Muscle of leg (tissue), 11 donors: ENCODE data around the gene APOM. TPM values are rescaled to one million over a fixed set of nuclear protein-coding genes. Genes with fewer than 3 reads are reported as not detected.

Source experiments
- DNase-seq: peaks from one replicate; pipeline ENCODE4 v3.0.0; 2013
- H3K27ac ChIP-seq: one replicate; pipeline ENCODE4 v1.5.1; 2013; ENCODE audit warnings: mild to moderate bottlenecking, low read length, control low read depth
- H3K27me3 ChIP-seq: one replicate; pipeline ENCODE4 v1.6.1; 2013; ENCODE audit warnings: low read length; ENCODE audit not compliant: control insufficient read depth, insufficient read depth
- H3K36me3 ChIP-seq: one replicate; pipeline ENCODE4 v1.6.1; 2013; ENCODE audit warnings: low read length; ENCODE audit not compliant: control insufficient read depth, insufficient read depth
- H3K4me1 ChIP-seq: one replicate; pipeline ENCODE4 v1.6.1; 2013; ENCODE audit warnings: low read length; ENCODE audit not compliant: control insufficient read depth, insufficient read depth
- H3K4me3 ChIP-seq: one replicate; pipeline ENCODE4 v1.5.1; 2013; ENCODE audit warnings: low read length, control low read depth
- H3K9me3 ChIP-seq: replicated peaks from 2 replicates; pipeline ENCODE4 v1.6.1; 2013; ENCODE audit warnings: low read depth, low read length; ENCODE audit not compliant: control insufficient read depth
- WGBS: methylation state at CpG from one replicate; pipeline ENCODE4 v1.1.5; 2013; ENCODE audit warnings: missing lambda C conversion rate; ENCODE audit not compliant: insufficient coverage; 5-methylcytosine and 5-hydroxymethylcytosine counted together
- polyA plus RNA-seq, 8 donors: library from polyadenylated mRNA; unstranded; fragments of 120-200 nt; gene quantifications; one replicate each; pipeline versions ENCODE4 v1.2.1 to v1.2.3, GENCODE V29; 2013; ENCODE audit warnings: inconsistent platforms in 1 of 8, low replicate concordance in 1 of 8; ENCODE audit not compliant: insufficient read length in 8 of 8, insufficient read depth in 1 of 8
- total RNA-seq: library from RNA; stranded (reverse); fragments of 120-200 nt; gene quantifications from one replicate; pipeline ENCODE4 v1.2.4, GENCODE V29; 2013

APOM gene
- total and polyA plus RNA-seq, 9 donors: 2.6 to 8.5 (median 4.1) TPM

DNA sequence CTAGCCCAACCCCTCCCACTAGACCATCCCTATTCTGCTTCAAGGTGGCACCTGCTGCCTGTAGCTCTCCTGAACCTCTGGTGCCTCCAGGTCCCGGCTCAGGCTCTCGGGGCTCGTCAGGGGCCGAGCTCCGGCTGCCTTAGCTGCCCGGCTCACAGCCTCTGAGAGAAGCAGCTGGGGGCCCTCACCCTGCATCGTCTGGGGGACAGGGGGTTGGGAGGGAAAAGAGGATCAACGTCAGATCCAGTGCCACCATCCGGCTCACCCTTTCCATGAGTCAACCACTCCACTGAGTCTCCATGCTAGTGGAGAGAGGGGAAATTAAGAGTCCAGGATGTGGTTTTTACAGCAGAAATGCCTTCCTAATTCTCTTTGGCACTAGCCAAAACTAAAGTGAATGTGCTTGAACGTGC is 16.2 kb upstream of the APOM start:
- peak overlapping the region; percentile 13 for H3K27ac ChIP-seq
- H3K4me3 ChIP-seq: no peak overlapping the region
- WGBS: no CpG with 5 or more reads among the region's 10 CpGs
- no peaks in the 10 kb centered on the region for H3K9me3 ChIP-seq
- DNase-seq: no peak
- H3K4me1 ChIP-seq: peaks cover 12% of the 10 kb centered on the region
- H3K36me3 ChIP-seq: peaks cover 92% of the 10 kb centered on the region
- H3K27me3 ChIP-seq: no peaks in the 10 kb centered on the region

DNA sequence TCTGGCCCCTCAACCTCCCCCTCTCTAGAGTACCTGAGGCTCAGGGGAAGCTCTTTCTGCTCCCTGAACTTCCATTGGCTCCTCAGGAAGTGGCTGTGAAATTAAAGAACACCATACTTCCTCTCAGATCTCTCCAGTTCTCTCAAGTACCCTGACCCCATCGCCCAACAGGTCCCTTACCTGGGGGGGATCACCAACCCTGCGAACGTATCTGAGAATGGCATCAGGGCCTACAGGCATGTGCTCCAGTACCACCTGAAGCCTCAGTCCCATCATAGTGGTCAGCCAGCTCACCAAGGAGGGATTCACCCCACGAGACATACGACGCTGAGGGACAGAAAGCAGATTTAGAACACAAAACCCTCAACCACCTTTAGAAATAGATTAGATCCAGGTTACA is 15.1 kb upstream of the APOM start:
- Histone ChIP-seq H3K27me3 (no peaks in the 10 kb centered on the region), H3K4me3 (no peak overlapping the region), H3K4me1 (peaks cover 12% of the 10 kb centered on the region), H3K27ac (no peak overlapping the region), H3K36me3 (peaks cover 90% of the 10 kb centered on the region), H3K9me3 (no peaks in the 10 kb centered on the region)
- DNase-seq: no peak
- WGBS: 89% methylated on average over 3 of the region's 6 CpGs

DNA sequence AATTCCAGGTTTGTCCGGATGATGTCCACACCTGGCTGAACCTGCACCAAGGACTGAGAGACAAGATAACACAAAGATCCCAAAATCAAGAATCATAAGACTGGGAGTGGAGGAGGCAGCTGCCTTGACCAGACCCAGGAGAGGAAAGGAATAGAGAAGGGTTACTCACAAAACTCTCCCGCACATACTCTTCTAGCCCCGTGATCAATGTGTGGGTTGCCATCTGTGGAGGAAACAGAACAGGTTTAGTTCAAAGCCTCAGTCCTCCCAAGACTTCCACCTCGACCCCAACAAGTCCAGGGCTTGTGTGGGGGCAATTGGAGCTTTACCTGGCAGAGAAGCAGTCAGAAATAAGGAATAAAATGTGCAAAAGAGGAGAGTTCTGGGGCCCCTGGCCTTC is 14.3 kb upstream of the APOM start:
- Histone ChIP-seq H3K36me3 (peaks cover 90% of the 10 kb centered on the region), H3K27ac (no peak overlapping the region), H3K4me3 (no peak overlapping the region), H3K4me1 (peaks cover 12% of the 10 kb centered on the region), H3K27me3 (no peaks in the 10 kb centered on the region), H3K9me3 (no peaks in the 10 kb centered on the region)
- WGBS: no CpG with 5 or more reads among the region's 4 CpGs
- no peak for DNase-seq

DNA sequence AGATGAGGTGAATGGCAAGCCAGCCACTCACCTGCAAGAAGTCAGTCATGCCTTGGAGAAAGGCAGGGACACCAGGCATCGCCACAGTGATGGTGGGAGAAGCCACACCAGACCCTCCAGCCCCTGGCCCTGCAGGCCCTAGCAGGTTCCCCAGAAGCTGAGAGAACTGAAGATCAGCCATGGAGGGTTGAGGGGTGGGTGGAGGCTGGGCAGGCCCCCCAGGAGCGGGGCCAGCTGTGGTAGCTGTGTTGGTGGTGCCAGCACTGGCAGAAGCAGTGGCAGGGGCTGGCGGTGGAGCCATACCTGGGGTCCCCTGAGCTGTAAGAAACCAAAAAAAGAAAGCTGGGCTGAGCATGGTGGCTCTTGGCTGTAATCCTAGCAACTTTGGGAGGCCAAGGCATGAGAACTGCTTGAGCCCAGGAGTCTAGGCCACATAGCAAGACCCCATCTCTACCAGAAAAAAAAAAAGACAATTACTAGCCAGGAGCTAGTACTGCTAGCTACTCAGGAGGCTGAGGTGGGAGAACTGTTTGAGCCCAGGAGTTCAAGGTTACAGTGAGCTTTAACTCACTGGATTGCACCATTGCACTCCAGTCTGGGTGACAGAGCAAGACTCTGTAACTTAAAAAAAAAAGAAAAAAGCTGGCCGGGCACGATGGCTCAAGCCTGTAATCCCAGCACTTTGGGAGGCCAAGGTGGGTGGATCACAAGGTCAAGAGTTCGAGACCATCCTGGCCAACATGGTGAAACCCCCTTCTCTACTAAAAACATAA is 12.7 kb upstream of the APOM start:
- H3K9me3 ChIP-seq: no peaks in the 10 kb centered on the region
- no peak for DNase-seq
- 95% methylated on average over 2 of the region's 6 CpGs for WGBS
- no peak overlapping the region for H3K4me3 ChIP-seq
- H3K36me3 ChIP-seq: peaks cover 88% of the 10 kb centered on the region
- no peak overlapping the region for H3K27ac ChIP-seq
- H3K27me3 ChIP-seq: no peaks in the 10 kb centered on the region
- peaks cover 4% of the 10 kb centered on the region for H3K4me1 ChIP-seq

DNA sequence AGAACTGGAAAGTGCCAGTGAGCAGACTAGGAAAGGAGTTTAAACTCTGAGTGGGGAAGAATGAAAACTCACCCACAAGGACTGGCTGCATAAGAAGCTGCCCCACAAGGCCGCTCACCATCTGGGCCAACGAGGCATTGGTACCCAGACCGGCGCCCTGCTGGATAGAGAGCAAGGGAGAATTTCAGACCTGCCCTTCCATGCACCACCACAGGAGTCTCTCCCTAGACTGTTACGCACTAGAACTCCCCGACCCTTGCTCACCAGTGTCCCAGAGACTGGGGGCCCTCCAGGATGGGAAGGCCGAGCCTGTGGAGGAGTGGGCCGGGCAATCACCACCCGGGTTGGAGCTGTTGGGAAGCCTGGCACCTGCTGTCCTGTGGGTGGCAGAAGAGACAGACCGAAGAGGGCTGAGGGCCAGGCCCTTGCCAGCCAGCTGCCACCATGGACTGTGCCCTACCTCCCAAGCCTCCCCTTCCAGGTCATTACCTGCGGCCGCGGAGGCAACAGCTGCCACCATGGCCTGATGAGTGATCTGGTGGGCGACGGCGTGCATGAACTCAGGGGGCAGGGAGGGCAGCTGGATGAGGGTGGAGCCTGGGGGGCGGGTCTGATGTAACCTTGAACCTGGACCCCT is 11.8 kb upstream of the APOM start:
- 96% methylated on average over 10 of the region's 17 CpGs for WGBS
- Histone ChIP-seq H3K9me3 (no peaks in the 10 kb centered on the region), H3K27me3 (no peaks in the 10 kb centered on the region), H3K27ac (no peak overlapping the region), H3K36me3 (peaks cover 93% of the 10 kb centered on the region), H3K4me3 (no peak overlapping the region), H3K4me1 (peaks cover 4% of the 10 kb centered on the region)
- DNase-seq: no peak

DNA sequence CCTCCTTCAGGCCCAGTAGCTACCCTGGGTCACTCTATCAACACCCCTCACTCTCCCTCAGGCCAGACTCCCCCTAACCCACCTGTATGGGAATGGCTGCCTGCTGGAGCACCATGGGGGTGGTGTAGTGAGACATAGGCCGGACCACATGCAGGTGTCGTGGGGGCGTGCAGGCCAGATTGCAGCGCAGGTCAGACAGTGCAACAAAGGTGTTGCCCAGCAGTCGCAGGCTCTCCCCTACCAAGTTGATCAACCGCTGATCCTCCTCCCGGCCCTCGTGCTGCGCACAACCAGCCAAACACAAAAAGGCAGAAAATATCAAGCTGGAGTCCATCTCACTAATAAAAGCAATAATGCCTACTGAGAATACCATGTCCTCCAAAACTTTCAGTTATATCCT is 10.4 kb upstream of the APOM start:
- Histone ChIP-seq H3K9me3 (no peaks in the 10 kb centered on the region), H3K4me3 (no peak overlapping the region), H3K27me3 (no peaks in the 10 kb centered on the region), H3K36me3 (peaks cover 89% of the 10 kb centered on the region), H3K27ac (no peak overlapping the region), H3K4me1 (no peaks in the 10 kb centered on the region)
- 96% methylated on average over 8 of the region's 9 CpGs for WGBS
- no peak for DNase-seq

DNA sequence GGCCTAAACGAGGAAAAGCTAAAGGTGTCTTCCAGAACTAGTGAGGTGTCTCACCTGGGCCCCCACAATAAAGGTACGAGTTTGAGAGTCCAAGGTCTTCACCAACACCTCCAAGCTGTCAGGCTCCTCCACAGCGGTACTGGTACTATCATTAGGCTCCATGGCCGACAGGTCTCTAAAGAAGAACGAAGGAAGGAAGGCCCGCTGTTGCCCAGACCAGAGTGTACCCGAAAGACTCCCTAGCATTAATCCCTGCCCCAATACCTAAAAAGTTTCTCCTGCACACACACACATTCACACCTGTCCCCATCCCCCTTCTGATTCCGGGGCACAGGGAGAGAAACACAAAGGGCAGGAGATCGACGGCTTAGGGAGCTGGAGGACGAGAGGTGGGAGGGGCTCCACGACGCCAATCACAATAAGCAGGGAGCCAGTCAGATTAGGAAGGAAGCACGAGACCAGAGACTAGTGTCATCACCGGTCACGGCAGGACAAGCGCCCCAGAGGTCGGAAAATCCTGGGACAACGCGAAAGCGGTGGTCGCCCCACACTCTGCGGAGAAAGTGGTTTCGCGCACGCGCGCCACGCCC is 4.0 kb upstream of the APOM start:
- Histone ChIP-seq H3K27me3 (no peaks in the 10 kb centered on the region), H3K4me3 (peak overlapping the region; percentile 94), H3K9me3 (no peaks in the 10 kb centered on the region), H3K4me1 (peaks cover 17% of the 10 kb centered on the region), H3K27ac (peak overlapping the region; percentile 100), H3K36me3 (peaks cover 41% of the 10 kb centered on the region)
- WGBS: 0% methylated on average over 24 of the region's 29 CpGs
- DNase-seq: peak; percentile 93

DNA sequence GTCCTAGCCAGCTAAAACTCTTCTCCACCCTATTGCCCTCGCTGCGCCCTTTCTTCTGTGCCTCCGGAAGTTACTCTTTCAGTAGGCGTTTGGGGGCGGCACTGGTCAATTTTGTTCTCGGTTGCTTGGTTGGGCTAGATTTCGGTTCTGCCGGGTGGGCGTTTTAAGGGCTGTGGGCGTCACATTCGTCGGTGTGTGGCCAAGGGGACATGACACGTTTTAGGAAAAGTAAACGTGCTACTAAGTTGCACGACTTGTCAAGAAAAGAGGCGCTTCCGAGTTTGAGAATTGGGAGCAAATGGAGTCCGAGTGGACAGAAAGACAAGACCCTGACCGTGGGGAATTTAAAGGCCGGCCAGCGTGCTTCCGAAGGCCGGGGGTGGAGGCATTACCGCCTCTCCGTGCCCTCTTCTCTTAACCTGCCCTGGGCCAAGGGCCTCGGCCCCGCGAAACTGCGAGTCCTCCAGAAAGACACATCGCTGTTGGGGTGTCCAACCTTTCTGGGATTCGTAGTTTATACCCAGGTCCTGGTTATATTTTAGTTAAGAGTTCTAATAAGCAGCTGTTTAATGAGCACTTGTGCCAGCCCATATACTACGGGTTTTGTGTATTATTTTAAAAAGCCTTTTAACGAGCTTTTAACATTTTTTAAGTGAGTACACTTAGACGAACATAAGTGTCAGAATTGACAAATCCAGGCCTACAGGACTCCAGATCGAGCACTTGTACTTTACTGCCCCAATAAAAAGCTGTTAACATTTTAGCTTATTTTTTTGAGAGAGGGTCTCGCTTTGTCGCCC is 2.6 kb upstream of the APOM start:
- H3K4me1 ChIP-seq: peaks cover 18% of the 10 kb centered on the region
- 0% methylated on average over 23 of the region's 37 CpGs for WGBS
- H3K9me3 ChIP-seq: no peaks in the 10 kb centered on the region
- peak overlapping the region; percentile 100 for H3K27ac ChIP-seq
- peak; percentile 98 for DNase-seq
- peaks cover 41% of the 10 kb centered on the region for H3K36me3 ChIP-seq
- H3K27me3 ChIP-seq: no peaks in the 10 kb centered on the region
- H3K4me3 ChIP-seq: peak overlapping the region; percentile 94

DNA sequence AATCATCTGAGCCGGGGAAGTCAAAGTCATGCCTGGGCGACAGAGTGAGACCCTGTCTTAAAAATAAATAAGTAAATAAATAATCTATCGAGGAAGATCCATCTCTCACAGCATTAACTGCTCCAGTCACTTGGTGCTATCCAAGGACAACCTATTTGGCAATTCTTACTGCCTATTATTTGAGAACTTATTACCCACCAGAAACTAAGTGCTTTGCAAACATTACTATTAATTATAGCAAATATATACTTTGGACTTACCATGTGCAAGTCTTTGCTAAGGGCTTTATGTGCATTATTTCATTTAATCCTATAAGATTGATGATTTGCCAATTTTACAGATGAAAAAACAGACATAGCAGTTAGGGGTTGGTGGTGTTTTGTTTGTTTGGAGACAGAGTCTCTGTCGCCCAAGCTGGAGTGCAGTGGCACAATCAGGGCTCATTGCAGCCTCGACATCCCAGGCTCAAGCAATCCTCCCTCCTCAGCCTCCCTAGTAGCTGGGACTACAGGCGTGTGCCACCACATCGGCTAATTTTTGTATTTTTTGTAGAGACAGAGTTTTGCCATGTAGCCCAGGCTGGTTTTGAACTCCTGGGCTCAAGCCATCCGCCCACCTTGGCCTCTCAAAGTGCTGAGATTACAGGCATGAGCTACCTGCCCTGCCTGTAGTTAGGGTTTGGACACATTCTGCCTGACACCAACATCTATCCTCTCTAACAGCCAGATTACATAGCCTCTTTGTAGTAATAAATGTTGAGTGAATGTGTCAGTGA is 933 bp upstream of the APOM start:
- no peaks in the 10 kb centered on the region for H3K9me3 ChIP-seq
- H3K4me1 ChIP-seq: peaks cover 33% of the 10 kb centered on the region
- DNase-seq: no peak
- H3K27me3 ChIP-seq: no peaks in the 10 kb centered on the region
- H3K4me3 ChIP-seq: no peak overlapping the region
- H3K27ac ChIP-seq: no peak overlapping the region
- H3K36me3 ChIP-seq: peaks cover 28% of the 10 kb centered on the region
- whole genome bisulfite sequencing: 100% methylated on average over 1 of the region's 8 CpGs
